HepG2 (cell line): ENCODE measurements around the gene STX7. TPM values are rescaled to one million over a fixed set of nuclear protein-coding genes. Genes with fewer than 3 reads are reported as not detected.
A peak's percentile ranks its signal among the peaks of the same experiment; 100 is the strongest.

Experiments
- ATAC-seq: fragments of 200-7000 bp; cut with Tn5 transposase; 3 replicates; pipeline ENCODE4 v1.9.1; 2020; ENCODE audit warnings: mild to moderate bottlenecking, moderate library complexity
- BruUV-seq: library from RNA; stranded (reverse); fragments of 400-500 nt; replicated peaks from 2 replicates; lab custom pipeline; 2021; lab: Mats Ljungman, UMichigan
- CTCF ChIA-PET: fragments of 300-600 bp; formaldehyde crosslinking; extraction: SDS; loops from one replicate; lab custom pipeline; 2021; ENCODE audit warnings: low total read pairs, inconsistent platforms, low intra/inter-chr PET ratio; lab: Yijun Ruan, JAX
- POLR2A ChIA-PET: fragments of 350-600 bp; sonication (Branson Sonifier 250); formaldehyde crosslinking; loops from one replicate; lab custom pipeline; 2020; ENCODE audit warnings: antibody characterized with exemption, inconsistent platforms; lab: Yijun Ruan, JAX
- DNase-seq: peaks from one replicate; pipeline ENCODE4 v3.0.0-alpha.2; 2015; ENCODE audit warnings: low spot score
- FAIRE-seq: peaks from 3 replicates; lab custom pipeline; 2011; peaks lifted over from hg19 to GRCh38; lab: Jason Lieb, UNC
- H2AFZ ChIP-seq: one replicate; pipeline ENCODE4 v1.6.1; 2011; ENCODE audit warnings: low read length, inconsistent platforms
- H3K27ac ChIP-seq: fragments of 300-600 bp; 3 replicates; pipeline ENCODE4 v1.8.0; 2011; ENCODE audit warnings: mixed run types, mild to moderate bottlenecking, mixed read lengths, low read length, inconsistent platforms; ENCODE audit not compliant: insufficient read depth; ENCODE audit errors: extremely low read length
- H3K27me3 ChIP-seq, 2 experiments: fragments of 200-600 bp in 1 of 2; 2 replicates in 1 of 2; 3 replicates in 1 of 2; pipeline versions ENCODE4 v1.6.0 to v1.8.0; 2011; ENCODE audit warnings: low read length in 2 of 2, mild to moderate bottlenecking in 2 of 2, moderate library complexity in 2 of 2, inconsistent platforms in 1 of 2; ENCODE audit not compliant: insufficient read depth in 2 of 2, control insufficient read depth in 1 of 2
- H3K36me3 ChIP-seq, 2 experiments: fragments of 200-600 bp in 1 of 2; replicated peaks in 1 of 2; 2 replicates in 1 of 2; 3 replicates in 1 of 2; pipeline versions ENCODE4 v1.5.1 to v1.8.0; 2011; ENCODE audit warnings: low read length in 2 of 2, inconsistent platforms in 1 of 2; ENCODE audit not compliant: insufficient read depth in 2 of 2, control insufficient read depth in 1 of 2
- H3K4me1 ChIP-seq: 2 replicates; pipeline ENCODE4 v1.5.1; 2012; ENCODE audit warnings: low read length, inconsistent platforms; ENCODE audit not compliant: insufficient read depth
- H3K4me2 ChIP-seq: 2 replicates; pipeline ENCODE4 v1.6.0; 2011; ENCODE audit warnings: low read depth, low read length, inconsistent platforms
- H3K4me3 ChIP-seq, 3 experiments: fragments of 200-600 bp in 1 of 3; sonication (generic), shearing (Covaris generic) in 1 of 3; replicated peaks in 1 of 3; 2 replicates each; pipeline ENCODE4 v1.5.1; 2011 to 2016; ENCODE audit warnings: low read length in 3 of 3, inconsistent platforms in 2 of 3, low read depth in 2 of 3, mild to moderate bottlenecking in 2 of 3, control low read depth in 1 of 3, mixed read lengths in 1 of 3; ENCODE audit not compliant: insufficient read depth in 1 of 3
- H3K79me2 ChIP-seq: one replicate; pipeline ENCODE4 v1.6.1; 2011; ENCODE audit warnings: low read length, inconsistent platforms; ENCODE audit not compliant: insufficient read depth
- H3K9ac ChIP-seq: 2 replicates; pipeline ENCODE4 v1.6.0; 2011; ENCODE audit warnings: mild to moderate bottlenecking, low read depth, low read length, inconsistent platforms; ENCODE audit not compliant: insufficient read depth
- H3K9me3 ChIP-seq: 2 replicates; pipeline ENCODE4 v1.5.1; 2012; ENCODE audit warnings: mild to moderate bottlenecking, low read length
- H4K20me1 ChIP-seq: 2 replicates; pipeline ENCODE4 v1.6.0; 2011; ENCODE audit warnings: inconsistent platforms, mild to moderate bottlenecking, low read length, moderate library complexity; ENCODE audit not compliant: insufficient read depth
- BRD4 ChIP-seq: sonication (generic); formaldehyde crosslinking; IDR thresholded peaks from 2 replicates; pipeline ENCODE4 v1.4.0; 2020; ENCODE audit warnings: missing genetic modification reagents
- CHD4 ChIP-seq: fragments of 200-600 bp; sonication (generic); IDR thresholded peaks from 2 replicates; pipeline ENCODE4 v1.7.0; 2017; ENCODE audit warnings: mild to moderate bottlenecking, low read length, borderline replicate concordance
- GATAD2A ChIP-seq: IDR thresholded peaks from 2 replicates; pipeline ENCODE4 v1.6.1; 2016
- JUN ChIP-seq: sonication (generic); formaldehyde crosslinking; IDR thresholded peaks from 2 replicates; pipeline ENCODE4 v1.4.0; 2020; ENCODE audit warnings: mild to moderate bottlenecking, missing genetic modification reagents
- KAT7 ChIP-seq: IDR thresholded peaks from 2 replicates; pipeline ENCODE4 v1.6.1; 2018; ENCODE audit warnings: borderline replicate concordance, missing compliant biosample characterization
- NFIC ChIP-seq: IDR thresholded peaks from 2 replicates; pipeline ENCODE4 v1.6.1; 2012; ENCODE audit warnings: mild to moderate bottlenecking, low read length, inconsistent platforms
- PCBP2 ChIP-seq: fragments of 200-400 bp; formaldehyde crosslinking; optimal IDR thresholded peaks from 2 replicates; pipeline ENCODE3; 2018; ENCODE audit warnings: low read length, low read depth; ENCODE audit not compliant: poor library complexity, severe bottlenecking
- PLRG1 ChIP-seq: fragments of 450-650 bp; conservative IDR thresholded peaks from 2 replicates; pipeline ENCODE4 v1.6.1; 2016
- U2AF1 ChIP-seq: fragments of 200-400 bp; formaldehyde crosslinking; optimal IDR thresholded peaks from 2 replicates; pipeline ENCODE3; 2017; ENCODE audit warnings: mild to moderate bottlenecking, low read depth, low read length
- ZBTB38 ChIP-seq: sonication (generic); formaldehyde crosslinking; IDR thresholded peaks from 2 replicates; pipeline ENCODE4 v1.5.1; 2020; ENCODE audit warnings: mild to moderate bottlenecking, missing genetic modification reagents
- ZNF160 ChIP-seq: sonication (generic); formaldehyde crosslinking; IDR thresholded peaks from 2 replicates; pipeline ENCODE4 v1.8.0; 2022; ENCODE audit warnings: mild to moderate bottlenecking, inconsistent platforms, missing genetic modification reagents
- ZNF224 ChIP-seq: sonication (generic); formaldehyde crosslinking; IDR thresholded peaks from 2 replicates; pipeline ENCODE4 v1.5.0; 2020; ENCODE audit warnings: mild to moderate bottlenecking, missing genetic modification reagents
- ZNF329 ChIP-seq: sonication (generic); formaldehyde crosslinking; IDR thresholded peaks from 2 replicates; pipeline ENCODE4 v1.9.0; 2021; ENCODE audit warnings: low read depth, mild to moderate bottlenecking, missing genetic modification reagents
- ZNF652 ChIP-seq: IDR thresholded peaks from 2 replicates; pipeline ENCODE4 v1.6.1; 2016; ENCODE audit warnings: low read depth, borderline replicate concordance
- ZNF720 ChIP-seq: sonication (generic); formaldehyde crosslinking; IDR thresholded peaks from 2 replicates; pipeline ENCODE4 v1.4.0; 2020; ENCODE audit warnings: missing genetic modification reagents
- WGBS: methylation state at CpG from one replicate; pipeline ENCODE4 v1.1.6; 2017; ENCODE audit warnings: low lambda C conversion rate; 5-methylcytosine and 5-hydroxymethylcytosine counted together
- in situ Hi-C: cut with HindIII; loops from 2 replicates; pipeline ENCODE4 v1.10.0; 2017; ENCODE audit warnings: low pct_unique_long_range_greater_than_20kb; ENCODE audit not compliant: extremely low pct_ligation_motif_present
- intact Hi-C: fragments of 100-400 bp; cut with micrococcal nuclease; formaldehyde crosslinking; loops from one replicate; pipeline ENCODE4 v1.10.0; 2022; ENCODE audit not compliant: unreplicated experiment
- polyA plus RNA-seq, 8 experiments: library from polyadenylated mRNA; depleted of rRNA in 3 of 8; stranded (reverse) in 7 of 8; unstranded in 1 of 8; fragments of >200 nt; fragmentation: Illumina TruSeq in 4 of 8; extraction: Trizol in 4 of 8; gene quantifications; 2 replicates each; pipeline versions ENCODE4 v1.2.1 to v1.2.3, GENCODE V29; 2011 to 2016; ENCODE audit warnings: low read depth in 4 of 8, missing spikeins in 1 of 8, mixed read lengths in 1 of 8; ENCODE audit not compliant: insufficient read depth in 1 of 8
- total RNA-seq, 5 experiments: library from RNA; depleted of rRNA; stranded (reverse); fragments of >200 nt; fragmentation: Illumina TruSeq; extraction: Trizol; gene quantifications; 2 replicates each; pipeline ENCODE4 v1.2.3, GENCODE V29; 2016; ENCODE audit warnings: low read depth in 1 of 5
- TF ChIP-seq, protein P1 (sequence below): IDR thresholded peaks from 2 replicates; pipeline ENCODE4 v1.6.1; 2016
- TF ChIP-seq, protein P2 (sequence below): sonication (generic); formaldehyde crosslinking; IDR thresholded peaks from 2 replicates; pipeline ENCODE4 v1.4.0; 2020; ENCODE audit warnings: missing genetic modification reagents

Gene STX7
- total and polyA plus RNA-seq, 2 of the 13 experiments (the other 11 are each of a cell fraction or from before 2014, with no cell fraction given) = 28.0 to 34.7 TPM

DNA sequence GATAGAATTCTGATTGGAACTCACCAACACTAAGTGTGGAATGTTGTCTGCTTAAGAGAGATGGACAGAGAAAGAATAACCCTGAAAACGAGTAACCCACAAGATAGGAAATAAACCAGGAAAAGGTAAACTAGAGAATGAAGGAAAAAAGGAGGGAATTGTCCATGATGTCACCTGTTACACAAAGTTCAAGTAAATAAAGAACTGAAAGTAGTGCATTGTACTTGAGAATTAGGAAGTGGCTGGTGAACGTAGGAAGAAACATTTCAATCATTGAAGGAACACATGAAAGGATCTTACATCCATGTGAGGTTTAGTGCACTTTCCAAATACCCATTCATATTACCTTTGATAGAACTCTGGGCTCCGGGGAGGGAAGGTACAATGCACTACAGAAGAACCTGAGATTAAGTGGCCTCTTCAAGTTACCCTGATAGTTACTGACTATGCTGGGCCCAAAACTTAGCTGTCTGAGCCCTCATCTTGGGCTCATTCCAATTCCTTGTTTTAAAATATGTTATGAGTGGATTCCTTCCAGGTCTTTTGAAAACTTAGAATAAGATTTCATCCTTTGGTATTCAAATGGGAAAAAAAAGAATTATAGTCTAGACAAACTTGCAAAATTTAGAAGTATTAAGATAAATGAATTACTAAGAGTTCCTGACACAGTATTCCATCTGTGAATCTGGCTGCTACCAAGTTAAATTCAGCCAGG is 1.1 kb upstream of the STX7 start (continued):
- TF ChIP-seq GATAD2A (CRISPR knock-in tag) = peak; percentile 20; the same call in 1 of the 2 replicates
- TF ChIP-seq BRD4 (CRISPR knock-in tag) = no peak
- TF ChIP-seq U2AF1 = no peak
- TF ChIP-seq ZNF160 (CRISPR knock-in tag) = no peak
- no peak for TF ChIP-seq ZNF224 (CRISPR knock-in tag)

DNA sequence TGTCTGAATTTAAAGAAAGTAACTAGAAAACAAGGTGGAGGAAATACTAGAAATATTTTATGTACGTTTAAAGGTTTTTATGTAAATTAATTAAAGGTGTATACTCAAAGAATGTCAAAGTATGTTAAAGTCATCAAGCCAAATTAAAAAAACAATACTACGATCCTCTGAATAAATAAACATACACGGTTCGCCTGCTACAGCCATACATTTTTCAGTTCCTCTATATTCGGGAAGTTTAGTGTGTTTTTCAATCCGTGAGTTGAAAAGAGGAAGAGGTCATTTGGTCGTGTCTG is 626 bp downstream of the STX7 start:
- Histone ChIP-seq H3K4me3 (peak overlapping the region; percentile 82 to 89 (median 88)), H3K9ac (peak overlapping the region; percentile 76), H2AFZ (no peak overlapping the region), H4K20me1 (peaks cover 10% of the 10 kb centered on the region), H3K27me3 (no peaks in the 10 kb centered on the region), H3K36me3 (peaks cover 0 to 5% of the 10 kb centered on the region in 2 experiments; a peak in 3 of 5 replicates), H3K79me2 (peaks cover 40% of the 10 kb centered on the region), H3K4me2 (peak overlapping the region; percentile 92), H3K9me3 (no peaks in the 10 kb centered on the region), H3K4me1 (peaks cover 28% of the 10 kb centered on the region), H3K27ac (peak overlapping the region; percentile 66)
- TF ChIP-seq CHD4 (no peak), KAT7 (CRISPR knock-in tag) (no peak), PCBP2 (no peak), JUN (CRISPR knock-in tag) (no peak), NFIC (no peak), ZNF720 (no peak), ZBTB38 (CRISPR knock-in tag) (no peak), PLRG1 (no peak), ZNF652 (CRISPR knock-in tag) (no peak), ZNF329 (no peak)
- TF ChIP-seq, protein P1, sequence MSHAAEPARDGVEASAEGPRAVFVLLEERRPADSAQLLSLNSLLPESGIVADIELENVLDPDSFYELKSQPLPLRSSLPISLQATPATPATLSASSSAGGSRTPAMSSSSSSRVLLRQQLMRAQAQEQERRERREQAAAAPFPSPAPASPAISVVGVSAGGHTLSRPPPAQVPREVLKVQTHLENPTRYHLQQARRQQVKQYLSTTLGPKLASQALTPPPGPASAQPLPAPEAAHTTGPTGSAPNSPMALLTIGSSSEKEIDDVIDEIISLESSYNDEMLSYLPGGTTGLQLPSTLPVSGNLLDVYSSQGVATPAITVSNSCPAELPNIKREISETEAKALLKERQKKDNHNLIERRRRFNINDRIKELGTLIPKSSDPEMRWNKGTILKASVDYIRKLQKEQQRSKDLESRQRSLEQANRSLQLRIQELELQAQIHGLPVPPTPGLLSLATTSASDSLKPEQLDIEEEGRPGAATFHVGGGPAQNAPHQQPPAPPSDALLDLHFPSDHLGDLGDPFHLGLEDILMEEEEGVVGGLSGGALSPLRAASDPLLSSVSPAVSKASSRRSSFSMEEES (CRISPR knock-in tag) = no peak
- TF ChIP-seq, protein P2, sequence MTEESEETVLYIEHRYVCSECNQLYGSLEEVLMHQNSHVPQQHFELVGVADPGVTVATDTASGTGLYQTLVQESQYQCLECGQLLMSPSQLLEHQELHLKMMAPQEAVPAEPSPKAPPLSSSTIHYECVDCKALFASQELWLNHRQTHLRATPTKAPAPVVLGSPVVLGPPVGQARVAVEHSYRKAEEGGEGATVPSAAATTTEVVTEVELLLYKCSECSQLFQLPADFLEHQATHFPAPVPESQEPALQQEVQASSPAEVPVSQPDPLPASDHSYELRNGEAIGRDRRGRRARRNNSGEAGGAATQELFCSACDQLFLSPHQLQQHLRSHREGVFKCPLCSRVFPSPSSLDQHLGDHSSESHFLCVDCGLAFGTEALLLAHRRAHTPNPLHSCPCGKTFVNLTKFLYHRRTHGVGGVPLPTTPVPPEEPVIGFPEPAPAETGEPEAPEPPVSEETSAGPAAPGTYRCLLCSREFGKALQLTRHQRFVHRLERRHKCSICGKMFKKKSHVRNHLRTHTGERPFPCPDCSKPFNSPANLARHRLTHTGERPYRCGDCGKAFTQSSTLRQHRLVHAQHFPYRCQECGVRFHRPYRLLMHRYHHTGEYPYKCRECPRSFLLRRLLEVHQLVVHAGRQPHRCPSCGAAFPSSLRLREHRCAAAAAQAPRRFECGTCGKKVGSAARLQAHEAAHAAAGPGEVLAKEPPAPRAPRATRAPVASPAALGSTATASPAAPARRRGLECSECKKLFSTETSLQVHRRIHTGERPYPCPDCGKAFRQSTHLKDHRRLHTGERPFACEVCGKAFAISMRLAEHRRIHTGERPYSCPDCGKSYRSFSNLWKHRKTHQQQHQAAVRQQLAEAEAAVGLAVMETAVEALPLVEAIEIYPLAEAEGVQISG (CRISPR knock-in tag) = no peak
- ChIA-PET POLR2A (interaction anchor here (0.9 to 1.7 kb wide), 6 partner anchors 11 to 306 kb away, joined by 4 to 23 read pairs (median 8); partner anchors contain the start of genes RPS12 and SLC18B1), CTCF (no interaction called here)
- DNase-seq = no peak
- no TSS peak for BruUV-seq
- no peak for FAIRE-seq
- no peak for ATAC-seq
- intact Hi-C loops = loop anchor here (5.0 to 10.0 kb wide), 3 partner anchors 300 to 1440 kb away; partner anchors contain the start of genes RPS12 and TBPL1
- WGBS = under 1% methylated on average over 7 of the region's 7 CpGs
- in situ Hi-C loops = no loop called here
